Mesenteric fat pad (tissue), 1 donor: Measurements from ENCODE around the gene ZNF407. TPM values are rescaled to one million over a fixed set of nuclear protein-coding genes. Genes with fewer than 3 reads are reported as not detected.

ENCODE experiments used
- DNase-seq: peaks from one replicate; pipeline ENCODE4 v3.0.0-alpha.2; 2020; ENCODE audit warnings: low spot score
- total RNA-seq: library from RNA; stranded (reverse); fragmentation: NEBNext Ultra II Directional; extraction: Animal tissue kit (Norgen Biotek cat#: 25700); gene quantifications from one replicate; pipeline ENCODE4 v1.2.1, GENCODE V29; 2021
- donor health status: DM: yes; HTN: yes; CAD: no.

The ZNF407 gene
- total RNA-seq, 1 donor from 2014 or later, result 14.4 TPM

DNA sequence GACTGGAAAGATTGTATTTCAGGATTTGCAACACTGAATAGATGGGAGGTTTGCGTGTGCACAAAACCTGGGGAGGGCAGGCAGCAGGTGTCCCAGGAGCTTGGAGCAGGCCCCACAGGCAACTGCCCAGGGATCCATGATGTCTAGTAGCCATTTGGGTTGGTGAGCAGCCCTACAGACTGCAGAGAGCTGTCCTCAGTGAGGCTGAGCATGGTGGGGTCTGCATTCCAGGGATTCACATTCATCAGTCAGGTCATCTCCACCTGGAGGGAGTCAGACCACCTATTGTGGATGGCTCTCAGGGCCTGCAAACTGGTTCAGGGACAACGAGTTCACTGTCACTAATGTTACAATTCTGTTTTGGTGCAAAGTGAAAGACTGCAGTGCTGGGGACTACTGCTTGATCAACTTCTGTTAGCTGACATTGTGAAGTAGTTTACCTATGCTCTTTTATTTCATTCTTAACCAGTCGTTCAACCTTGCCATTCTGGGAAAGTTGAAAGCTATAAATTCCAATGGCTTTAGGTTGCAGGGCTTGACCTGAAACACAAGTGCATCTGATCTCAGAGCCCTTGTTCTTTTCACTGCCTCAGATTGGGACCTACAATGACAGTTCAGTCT is 222.6 kb downstream of the ZNF407 start:
- no peak for DNase-seq

DNA sequence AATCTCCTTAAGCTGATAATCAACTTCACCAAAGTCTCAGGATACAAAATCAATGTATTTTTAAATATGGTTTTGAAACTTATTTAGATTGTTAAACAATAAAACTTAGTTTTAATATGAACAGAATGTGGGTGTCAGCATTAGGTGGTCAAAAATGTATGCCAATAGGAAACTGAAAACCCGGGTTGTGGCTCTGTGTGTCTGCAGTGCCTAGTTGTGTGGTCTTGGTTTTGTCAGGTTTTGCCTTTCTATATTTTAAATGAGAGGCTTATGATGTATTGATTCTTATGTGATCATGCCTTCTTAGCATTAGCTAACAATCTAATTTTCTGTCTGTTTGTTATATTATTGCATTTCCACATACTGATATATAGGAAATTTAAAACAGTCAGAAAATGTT is 227.8 kb downstream of the ZNF407 start:
- DNase-seq, result no peak

DNA sequence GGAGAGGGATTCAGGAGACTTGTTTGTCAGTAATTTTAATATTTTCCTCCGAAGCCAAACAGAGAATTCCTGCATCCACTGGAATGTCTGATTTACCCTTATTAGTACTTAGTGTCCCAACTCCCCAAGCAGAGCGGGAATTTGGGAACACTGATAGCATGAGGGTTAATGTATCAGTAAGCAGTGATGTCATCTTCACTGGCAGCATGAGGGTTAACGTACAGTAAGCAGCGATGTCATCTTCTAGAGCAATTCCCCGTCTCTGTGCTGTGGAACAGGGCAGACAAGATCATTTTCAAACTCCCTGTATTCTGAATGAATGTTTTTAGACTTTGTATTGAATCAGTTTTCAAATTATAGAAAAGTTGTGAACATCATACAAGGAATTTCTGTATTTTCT is 228.9 kb downstream of the ZNF407 start:
- no peak for DNase-seq

- DNase-seq, result no peak
Observed at GRCh38 chr18:74828200-74828599, 230.5 kb downstream of the ZNF407 start.

- DNase-seq, result no peak
Observed at GRCh38 chr18:74831571-74832250, 234.0 kb downstream of the ZNF407 start.

DNA sequence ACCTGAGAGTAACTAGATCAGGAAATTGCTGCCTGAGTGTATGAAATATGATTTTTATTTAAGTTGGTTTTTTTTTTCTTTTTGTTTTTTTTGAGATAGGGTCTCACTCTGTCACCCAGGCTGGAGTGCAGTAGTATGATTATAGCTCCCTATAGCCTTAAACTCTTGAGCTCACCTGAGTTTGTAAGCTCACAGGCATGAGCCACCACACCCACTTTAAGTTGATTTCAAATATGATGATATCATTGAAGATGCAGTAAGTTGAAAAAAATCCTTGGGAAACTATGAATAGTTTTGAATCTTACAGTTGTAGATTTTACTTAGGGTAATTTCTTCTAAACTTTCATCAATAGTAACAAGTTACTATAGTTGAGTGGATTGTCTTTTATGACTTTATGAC is 234.7 kb downstream of the ZNF407 start:
- no peak for DNase-seq

DNA sequence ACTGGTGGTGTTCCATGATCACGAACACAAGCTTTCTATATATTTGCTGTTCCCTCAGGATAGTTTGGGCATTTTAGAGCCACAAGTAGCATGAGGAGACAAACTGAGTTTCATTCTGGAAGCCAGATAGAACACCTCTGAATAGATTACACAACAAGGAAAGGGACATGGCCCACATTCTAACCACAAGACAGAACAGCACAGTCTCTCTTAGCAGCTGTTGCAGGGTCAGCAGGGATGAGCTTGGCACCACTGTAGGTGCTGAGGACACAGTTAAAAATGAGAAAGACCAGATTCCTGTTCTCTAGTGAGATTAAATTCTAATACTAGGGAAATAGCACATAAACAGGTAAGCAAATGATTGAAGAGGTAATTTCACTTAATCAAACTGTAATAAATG is 235.3 kb downstream of the ZNF407 start:
- DNase-seq, result no peak

GRCh38 chr18:74834424-74835309 is 237.0 kb downstream of the ZNF407 start:
- no peak for DNase-seq

- no peak for DNase-seq
Observed at GRCh38 chr18:74836296-74837139, 238.8 kb downstream of the ZNF407 start.

- no peak for DNase-seq
Observed at GRCh38 chr18:74840492-74841167, 243.0 kb downstream of the ZNF407 start.

GRCh38 chr18:74841248-74841647 is 243.6 kb downstream of the ZNF407 start:
- DNase-seq, result no peak

DNA sequence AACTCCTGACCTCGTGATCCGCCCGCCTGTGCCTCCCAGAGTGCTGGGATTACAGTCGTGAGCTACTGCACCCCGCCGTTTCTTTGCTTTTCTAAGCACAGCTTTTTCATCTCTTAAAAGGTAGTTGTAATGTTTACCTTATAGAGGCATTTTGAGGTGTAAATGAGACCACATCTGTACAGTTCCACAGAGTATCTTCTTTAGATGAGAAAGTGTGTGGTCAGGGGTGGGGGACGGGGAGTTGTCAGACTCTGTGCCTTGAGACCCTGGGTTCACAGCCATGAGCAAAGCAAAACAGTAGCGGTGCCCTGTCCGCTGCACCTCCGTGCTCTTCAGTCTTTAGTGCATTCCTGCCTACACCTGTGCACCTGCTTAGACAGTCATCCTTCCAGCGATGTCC is 251.6 kb downstream of the ZNF407 start:
- no peak for DNase-seq

DNA sequence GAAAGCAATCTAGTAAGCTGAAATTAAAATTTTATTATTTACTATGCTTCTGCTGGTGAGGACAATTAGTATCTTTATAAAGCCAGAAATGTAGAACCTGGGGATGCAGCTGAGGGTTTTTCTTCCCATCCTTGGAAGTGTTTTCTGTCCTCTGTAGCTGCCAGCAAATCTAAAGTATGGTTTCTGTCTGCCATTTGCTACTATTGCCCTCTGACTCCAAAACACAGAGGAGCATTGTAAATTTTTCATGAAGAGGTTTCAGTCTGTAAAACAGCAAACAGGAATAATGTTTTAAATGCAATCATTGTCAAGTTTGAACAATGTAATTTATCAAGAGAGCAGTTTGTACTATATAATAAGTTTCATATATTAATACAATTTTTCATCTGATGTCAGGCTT is 258.8 kb downstream of the ZNF407 start:
- no peak for DNase-seq

DNA sequence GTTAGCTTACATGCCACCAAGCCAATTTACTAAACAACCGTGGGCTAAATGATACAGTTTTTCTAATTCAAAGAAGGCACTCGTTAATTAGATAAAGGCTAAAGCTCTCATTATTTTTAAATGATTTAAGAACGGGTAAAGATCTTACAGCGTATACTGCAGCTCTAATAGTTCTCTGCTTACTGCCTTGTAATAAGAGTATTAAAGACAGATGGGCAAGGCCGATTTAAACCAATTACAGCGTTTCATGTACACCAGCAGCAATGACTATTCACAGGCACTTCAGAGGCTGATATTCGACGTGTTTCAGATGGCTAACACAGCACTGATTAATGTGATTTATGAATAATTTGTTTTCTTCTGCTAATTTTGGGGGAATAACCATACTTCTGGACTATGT is 259.3 kb downstream of the ZNF407 start:
- no peak for DNase-seq

GRCh38 chr18:74857901-74858300 is 260.2 kb downstream of the ZNF407 start:
- DNase-seq, result no peak

DNA sequence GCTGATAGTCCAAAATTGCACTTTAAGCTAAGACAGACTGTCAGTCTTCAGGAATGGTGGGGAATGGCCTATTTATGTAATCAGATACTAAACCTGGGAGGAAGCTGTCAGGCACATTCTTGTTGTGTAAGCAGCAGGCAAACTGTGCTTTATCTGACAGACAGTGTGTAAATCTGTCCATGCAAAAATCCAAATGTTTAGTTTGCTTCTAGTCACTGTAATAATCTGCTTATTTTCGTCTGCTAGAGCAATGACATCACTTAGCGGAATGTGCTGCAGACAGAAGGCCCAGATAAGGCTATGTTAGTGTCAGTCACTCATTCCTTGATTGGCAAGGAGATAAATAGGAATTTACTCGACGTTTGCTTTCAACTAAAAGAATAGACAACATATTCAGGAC is 263.5 kb downstream of the ZNF407 start:
- no peak for DNase-seq

DNA sequence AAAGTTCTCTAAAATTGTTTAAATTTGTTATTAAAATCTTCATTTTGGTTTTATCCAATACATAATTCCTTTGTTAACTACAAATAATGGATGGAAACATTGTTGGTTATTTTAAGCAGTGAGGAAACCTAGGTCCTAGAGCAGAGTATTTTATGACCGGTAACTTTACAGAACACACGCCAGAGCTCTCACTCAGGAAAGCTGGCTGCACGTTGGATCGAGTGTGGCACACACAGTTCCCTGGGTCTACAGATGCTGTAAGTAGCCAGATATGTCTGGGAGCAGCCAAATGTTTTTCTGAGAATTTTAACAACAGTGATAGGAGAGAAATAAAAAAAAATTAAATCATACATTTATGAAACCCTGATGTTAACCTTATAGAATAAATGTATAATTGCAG is 264.4 kb downstream of the ZNF407 start:
- DNase-seq, result no peak

GRCh38 chr18:74866577-74866976 is 268.9 kb downstream of the ZNF407 start:
- DNase-seq, result no peak

- no peak for DNase-seq
Observed at GRCh38 chr18:74868461-74868860, 270.8 kb downstream of the ZNF407 start.
